GM23248 (cell line): ENCODE results near the gene PNMA8C.

Experiments
- EZH2 ChIP-seq: fragments of 200-600 bp; sonication (generic); IDR thresholded peaks from 2 replicates; pipeline ENCODE4 v1.6.1; 2018; ENCODE audit warnings: antibody characterized with exemption, mild to moderate bottlenecking; ENCODE audit not compliant: insufficient read depth, poor library complexity, severe bottlenecking
- EZH2phosphoT487 ChIP-seq: fragments of 200-600 bp; sonication (generic); IDR thresholded peaks from 2 replicates; pipeline ENCODE4 v1.6.1; 2018; ENCODE audit warnings: antibody characterized with exemption, moderate library complexity, mild to moderate bottlenecking, low read depth; ENCODE audit not compliant: insufficient read depth

DNA sequence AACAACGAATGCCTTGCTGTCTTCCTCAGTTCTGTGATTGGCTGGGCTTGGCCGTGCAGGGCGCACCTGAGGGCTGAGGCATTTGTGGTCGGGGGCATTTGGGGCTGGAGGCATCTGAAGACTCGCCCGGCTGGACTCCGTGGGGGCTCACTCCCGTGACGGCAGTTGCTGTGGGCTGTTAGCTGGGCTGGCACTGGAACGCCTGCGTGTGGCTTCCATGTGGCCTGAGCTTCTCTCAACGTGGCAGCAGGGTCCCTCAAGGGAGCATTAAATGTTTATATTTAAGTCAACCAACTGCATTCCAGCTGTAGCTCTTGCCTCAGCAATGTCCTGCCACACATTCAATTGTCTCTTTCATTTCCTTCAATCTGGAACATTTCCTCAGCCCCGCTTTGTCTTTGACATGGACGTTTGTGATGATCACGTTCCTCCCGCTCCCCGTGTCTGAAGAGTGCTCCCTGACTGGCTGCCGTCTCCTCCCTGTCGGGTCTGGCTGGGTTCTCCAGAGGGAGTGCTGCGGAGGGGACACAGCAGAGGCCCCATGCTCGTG lies 36.4 kb downstream of the PNMA8C start:
- TF ChIP-seq EZH2phosphoT487 (no peak), EZH2 (no peak)
